ENCODE data around the gene GSAP. TPM values are rescaled to one million over a fixed set of nuclear protein-coding genes. Genes with fewer than 3 reads are reported as not detected.
"Not testable (repeated sequence)": the region's sequence is repeated elsewhere in the genome, so short reads cannot be mapped to it uniquely, and the experiment has no call there.

Gene GSAP, protein sequence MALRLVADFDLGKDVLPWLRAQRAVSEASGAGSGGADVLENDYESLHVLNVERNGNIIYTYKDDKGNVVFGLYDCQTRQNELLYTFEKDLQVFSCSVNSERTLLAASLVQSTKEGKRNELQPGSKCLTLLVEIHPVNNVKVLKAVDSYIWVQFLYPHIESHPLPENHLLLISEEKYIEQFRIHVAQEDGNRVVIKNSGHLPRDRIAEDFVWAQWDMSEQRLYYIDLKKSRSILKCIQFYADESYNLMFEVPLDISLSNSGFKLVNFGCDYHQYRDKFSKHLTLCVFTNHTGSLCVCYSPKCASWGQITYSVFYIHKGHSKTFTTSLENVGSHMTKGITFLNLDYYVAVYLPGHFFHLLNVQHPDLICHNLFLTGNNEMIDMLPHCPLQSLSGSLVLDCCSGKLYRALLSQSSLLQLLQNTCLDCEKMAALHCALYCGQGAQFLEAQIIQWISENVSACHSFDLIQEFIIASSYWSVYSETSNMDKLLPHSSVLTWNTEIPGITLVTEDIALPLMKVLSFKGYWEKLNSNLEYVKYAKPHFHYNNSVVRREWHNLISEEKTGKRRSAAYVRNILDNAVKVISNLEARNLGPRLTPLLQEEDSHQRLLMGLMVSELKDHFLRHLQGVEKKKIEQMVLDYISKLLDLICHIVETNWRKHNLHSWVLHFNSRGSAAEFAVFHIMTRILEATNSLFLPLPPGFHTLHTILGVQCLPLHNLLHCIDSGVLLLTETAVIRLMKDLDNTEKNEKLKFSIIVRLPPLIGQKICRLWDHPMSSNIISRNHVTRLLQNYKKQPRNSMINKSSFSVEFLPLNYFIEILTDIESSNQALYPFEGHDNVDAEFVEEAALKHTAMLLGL
- total RNA-seq = 2.1 and 2.2 TPM in 2 replicates
- long read RNA-seq, partial matches to known transcripts = 0 of 1 reads
- long read RNA-seq, other reads (novel, unspliced or antisense) = 0 of 1 reads

DNA sequence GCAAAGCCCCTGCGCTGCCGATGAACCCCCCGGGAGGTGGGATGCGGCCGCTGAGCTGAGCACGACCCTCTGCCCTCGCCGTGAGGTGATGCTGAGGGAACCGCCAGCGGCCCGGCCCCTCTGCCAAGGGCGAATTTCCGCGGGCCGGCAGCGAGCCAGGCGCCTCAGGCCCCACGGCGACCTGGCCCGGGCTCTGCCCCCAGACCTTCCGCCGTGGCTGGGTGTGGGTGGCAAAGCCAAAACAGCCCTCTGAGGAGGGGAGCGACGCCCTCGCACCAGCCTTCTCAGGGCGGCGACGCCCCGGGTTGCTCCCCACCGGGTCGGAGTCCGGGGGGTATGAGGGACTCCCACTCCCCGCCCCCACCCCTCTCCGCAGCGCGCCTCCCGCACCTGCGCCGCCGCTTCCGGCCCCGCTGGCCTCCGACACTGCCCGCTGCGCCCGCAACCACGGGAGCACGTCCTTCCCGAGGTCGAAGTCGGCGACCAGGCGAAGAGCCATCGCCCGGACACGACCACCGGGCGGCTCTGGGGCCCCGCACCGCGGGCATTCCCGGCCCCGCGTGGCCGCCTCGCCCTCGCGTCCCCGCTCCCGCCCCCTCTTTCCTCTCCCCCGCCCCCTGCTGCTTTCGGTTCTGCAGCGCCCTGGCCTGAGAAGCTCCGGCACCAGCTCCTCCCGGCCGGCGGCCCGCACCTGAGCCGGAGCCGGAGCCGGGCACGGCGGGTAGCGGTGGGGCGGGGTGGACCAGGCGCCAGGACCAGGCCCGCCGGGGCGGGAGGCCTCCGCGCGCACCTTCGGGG lies at the start of gene GSAP:
Gene GSAP (minus strand): TSS at position 527 of the 798 bp plus-strand sequence. CDS start 28 bp downstream, at position 499.
- Mint-ChIP-seq H3K4me1 (peaks cover 13% of the 10 kb centered on the region), H3K9me3 (no peaks in the 10 kb centered on the region), H3K27me3 (ENCODE audit: low read depth) (peaks cover 35% of the 10 kb centered on the region), H3K36me3 (ENCODE audit: low read depth) (no peaks in the 10 kb centered on the region), H3K27ac (ENCODE audit: unreplicated experiment) (no peak within 1 kb of the TSS), H3K4me3 (peak within 1 kb of the TSS; percentile 85)
- DNase-seq (ENCODE audit: low read depth, low spot score) = peak; percentile 15
- TF ChIP-seq, protein P1, sequence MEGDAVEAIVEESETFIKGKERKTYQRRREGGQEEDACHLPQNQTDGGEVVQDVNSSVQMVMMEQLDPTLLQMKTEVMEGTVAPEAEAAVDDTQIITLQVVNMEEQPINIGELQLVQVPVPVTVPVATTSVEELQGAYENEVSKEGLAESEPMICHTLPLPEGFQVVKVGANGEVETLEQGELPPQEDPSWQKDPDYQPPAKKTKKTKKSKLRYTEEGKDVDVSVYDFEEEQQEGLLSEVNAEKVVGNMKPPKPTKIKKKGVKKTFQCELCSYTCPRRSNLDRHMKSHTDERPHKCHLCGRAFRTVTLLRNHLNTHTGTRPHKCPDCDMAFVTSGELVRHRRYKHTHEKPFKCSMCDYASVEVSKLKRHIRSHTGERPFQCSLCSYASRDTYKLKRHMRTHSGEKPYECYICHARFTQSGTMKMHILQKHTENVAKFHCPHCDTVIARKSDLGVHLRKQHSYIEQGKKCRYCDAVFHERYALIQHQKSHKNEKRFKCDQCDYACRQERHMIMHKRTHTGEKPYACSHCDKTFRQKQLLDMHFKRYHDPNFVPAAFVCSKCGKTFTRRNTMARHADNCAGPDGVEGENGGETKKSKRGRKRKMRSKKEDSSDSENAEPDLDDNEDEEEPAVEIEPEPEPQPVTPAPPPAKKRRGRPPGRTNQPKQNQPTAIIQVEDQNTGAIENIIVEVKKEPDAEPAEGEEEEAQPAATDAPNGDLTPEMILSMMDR (conservative IDR thresholded peaks at IDR 0.05) = no peak

DNA sequence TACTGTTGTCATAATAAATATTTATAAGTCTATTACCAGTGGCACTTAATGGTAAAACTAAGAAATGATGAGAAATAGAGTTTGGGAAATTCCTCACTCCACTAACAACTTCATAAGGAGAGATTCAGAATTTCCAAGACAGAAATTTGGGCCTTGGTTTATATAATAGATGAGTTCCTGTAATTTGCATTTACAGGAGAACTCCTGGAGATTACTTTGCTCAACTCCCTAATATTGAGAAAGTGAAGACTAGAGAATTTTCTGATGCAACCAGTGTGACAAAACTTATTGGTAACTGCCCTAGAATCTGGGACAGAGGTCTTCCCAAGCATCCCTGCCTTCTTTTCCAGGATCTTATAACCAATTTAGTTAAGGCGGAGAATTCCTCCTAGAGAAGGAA lies 49.1 kb upstream of the GSAP start:
- Mint-ChIP-seq H3K36me3 (ENCODE audit: low read depth) (no peaks in the 10 kb centered on the region), H3K9me3 (peaks cover 8% of the 10 kb centered on the region), H3K4me3 (no peak overlapping the region), H3K27ac (ENCODE audit: unreplicated experiment) (no peak overlapping the region), H3K27me3 (ENCODE audit: low read depth) (no peaks in the 10 kb centered on the region), H3K4me1 (no peaks in the 10 kb centered on the region)
- TF ChIP-seq, protein P1 (conservative IDR thresholded peaks at IDR 0.05) = no peak
- no peak for DNase-seq (ENCODE audit: low read depth, low spot score)

DNA sequence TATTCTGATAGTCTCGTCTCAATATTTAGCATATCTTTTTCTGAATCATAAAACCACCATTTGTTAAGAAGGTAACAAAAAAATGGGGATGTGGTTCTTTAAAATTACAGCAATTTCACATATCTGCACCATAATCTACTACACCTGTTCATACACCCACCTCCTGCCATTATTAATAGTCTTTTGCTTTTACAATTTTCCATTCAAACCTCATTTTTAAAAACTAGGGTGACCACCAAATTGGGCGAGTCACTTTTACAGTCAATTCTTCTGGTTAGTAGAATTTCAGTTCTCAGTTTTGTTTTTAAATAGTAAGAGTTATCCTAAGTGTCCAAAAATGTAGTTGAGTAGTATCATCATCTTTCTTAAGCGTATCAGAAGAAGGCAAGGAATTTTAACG lies 48.4 kb upstream of the GSAP start:
- H3K9me3 Mint-ChIP-seq = peaks cover 3% of the 10 kb centered on the region
- no peaks in the 10 kb centered on the region for H3K27me3 Mint-ChIP-seq (ENCODE audit: low read depth)
- H3K4me1 Mint-ChIP-seq = no peaks in the 10 kb centered on the region
- H3K4me3 Mint-ChIP-seq = no peak overlapping the region
- H3K27ac Mint-ChIP-seq (ENCODE audit: unreplicated experiment) = no peak overlapping the region
- TF ChIP-seq, protein P1 (conservative IDR thresholded peaks at IDR 0.05) = no peak
- no peak for DNase-seq (ENCODE audit: low read depth, low spot score)
- H3K36me3 Mint-ChIP-seq (ENCODE audit: low read depth) = no peaks in the 10 kb centered on the region

DNA sequence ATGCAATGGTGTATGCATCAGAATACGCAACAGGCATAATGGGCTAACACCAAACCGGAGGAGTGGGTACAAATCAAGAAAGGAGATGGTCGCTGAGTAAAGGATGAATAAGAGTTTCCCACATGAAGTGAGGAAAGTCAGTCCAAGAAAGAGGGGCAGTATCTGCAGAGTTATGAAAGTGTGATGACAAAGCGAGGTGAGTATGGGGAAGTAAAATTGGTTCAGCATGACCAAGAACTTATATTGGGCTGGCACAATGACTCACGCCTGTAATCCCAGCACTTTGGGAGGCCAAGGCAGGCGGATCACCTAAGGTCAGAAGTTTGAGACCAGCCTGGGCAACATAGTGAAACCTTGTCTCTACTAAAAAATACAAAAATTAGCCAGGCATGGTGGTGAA lies 47.5 kb upstream of the GSAP start:
- H3K4me1 Mint-ChIP-seq; H3K27me3 Mint-ChIP-seq (ENCODE audit: low read depth); DNase-seq (ENCODE audit: low read depth, low spot score); H3K9me3 Mint-ChIP-seq; H3K27ac Mint-ChIP-seq (ENCODE audit: unreplicated experiment); H3K36me3 Mint-ChIP-seq (ENCODE audit: low read depth); H3K4me3 Mint-ChIP-seq: not testable (repeated sequence)

DNA sequence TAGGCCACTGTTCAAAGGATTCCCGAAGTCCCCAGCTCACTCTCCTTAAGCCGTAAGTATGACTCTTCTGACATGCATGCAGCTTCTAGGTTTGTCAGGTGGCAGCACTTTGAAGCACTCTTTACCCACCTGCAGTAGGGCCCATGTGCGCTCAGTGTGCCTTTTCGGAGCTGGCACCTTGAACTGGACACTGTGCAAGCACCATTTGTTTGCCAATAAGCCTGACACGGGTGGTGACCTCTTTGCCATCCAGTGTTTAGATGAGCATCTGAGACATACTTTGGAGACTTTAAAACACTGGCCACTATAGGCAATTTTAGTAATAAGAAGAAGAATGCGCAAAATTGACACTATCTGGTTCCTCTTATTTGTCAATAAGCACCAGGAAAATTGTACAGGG lies 45.7 kb upstream of the GSAP start:
- Mint-ChIP-seq H3K36me3 (ENCODE audit: low read depth) (no peaks in the 10 kb centered on the region), H3K9me3 (no peaks in the 10 kb centered on the region), H3K4me3 (no peak overlapping the region), H3K27me3 (ENCODE audit: low read depth) (no peaks in the 10 kb centered on the region), H3K27ac (ENCODE audit: unreplicated experiment) (no peak overlapping the region), H3K4me1 (peaks cover 5% of the 10 kb centered on the region)
- TF ChIP-seq, protein P1 (conservative IDR thresholded peaks at IDR 0.05) = no peak
- no peak for DNase-seq (ENCODE audit: low read depth, low spot score)

Measured in neural crest cell (in vitro differentiated cells).